NCI-H524 treated with DMSO at 0.1 percent for 48 hours (cell line): ENCODE results near the gene A2ML1.
"Not testable (repeated sequence)": the region's sequence is repeated elsewhere in the genome, so short reads cannot be mapped to it uniquely, and the experiment has no call there.

ENCODE experiments used
- DNase-seq: peaks from one replicate; lab custom pipeline; 2025; lab: John Stamatoyannopoulos, UW

The A2ML1 gene

GRCh38 chr12:8855891-8856290 is 33.5 kb downstream of the A2ML1 start:
- no peak for DNase-seq

- DNase-seq, result not testable (repeated sequence)
These were observed 37.0 kb downstream of the A2ML1 start for GRCh38 chr12:8859448-8859847.

- no peak for DNase-seq
These were observed 37.9 kb downstream of the A2ML1 start for GRCh38 chr12:8860165-8860961.

GRCh38 chr12:8866429-8866828 is 44.0 kb downstream of the A2ML1 start:
- DNase-seq, result no peak

GRCh38 chr12:8867009-8867408 is 44.6 kb downstream of the A2ML1 start:
- DNase-seq, result no peak

- DNase-seq, result no peak
These were observed 45.4 kb downstream of the A2ML1 start for GRCh38 chr12:8867786-8868185.

GRCh38 chr12:8870586-8870985 is 48.2 kb downstream of the A2ML1 start:
- no peak for DNase-seq

- no peak for DNase-seq
These were observed 48.6 kb downstream of the A2ML1 start for GRCh38 chr12:8871068-8871467.

- DNase-seq, result no peak
These were observed 54.5 kb downstream of the A2ML1 start for GRCh38 chr12:8876887-8877286.

GRCh38 chr12:8886502-8887284 is 64.3 kb downstream of the A2ML1 start:
- no peak for DNase-seq

GRCh38 chr12:8887285-8887715 is 64.9 kb downstream of the A2ML1 start:
- DNase-seq, result no peak

- no peak for DNase-seq
These were observed 68.1 kb downstream of the A2ML1 start for GRCh38 chr12:8890313-8891085.

GRCh38 chr12:8891976-8892375 is 69.6 kb downstream of the A2ML1 start:
- no peak for DNase-seq

- no peak for DNase-seq
These were observed 72.0 kb downstream of the A2ML1 start for GRCh38 chr12:8894378-8894777.

- DNase-seq, result no peak
These were observed 72.6 kb downstream of the A2ML1 start for GRCh38 chr12:8894986-8895385.

GRCh38 chr12:8897081-8897480 is 74.7 kb downstream of the A2ML1 start:
- no peak for DNase-seq

GRCh38 chr12:8899830-8900229 is 77.4 kb downstream of the A2ML1 start:
- no peak for DNase-seq

GRCh38 chr12:8902703-8903102 is 80.3 kb downstream of the A2ML1 start:
- DNase-seq, result not testable (repeated sequence)

GRCh38 chr12:8903646-8904045 is 81.2 kb downstream of the A2ML1 start:
- DNase-seq, result no peak

GRCh38 chr12:8904665-8905064 is 82.2 kb downstream of the A2ML1 start:
- no peak for DNase-seq

- no peak for DNase-seq
These were observed 83.1 kb downstream of the A2ML1 start for GRCh38 chr12:8905546-8905945.
